ENCODE measurements around the gene C21orf58.

The C21orf58 gene

GRCh38 chr21:46354518-46354917 lies 30.8 kb upstream of the C21orf58 start:
- DNase-seq = no peak
- intact Hi-C loops (cut with DNase I) = no loop called here

GRCh38 chr21:46354046-46354445 lies 30.4 kb upstream of the C21orf58 start:
- DNase-seq = peak in 3 of 10 donors; percentile 10 to 65 (median 59)
- intact Hi-C loops (cut with DNase I) = no loop called here

- intact Hi-C loops (cut with DNase I) = no loop called here
- DNase-seq = peak in 2 of 10 donors; percentile 18 to 74
Measured at GRCh38 chr21:46352913-46353312, 29.2 kb upstream of the C21orf58 start.

GRCh38 chr21:46352164-46352515 lies 28.5 kb upstream of the C21orf58 start:
- DNase-seq = peak in 1 of 10 donors; percentile 20
- intact Hi-C loops (cut with DNase I) = no loop called here

- peak in 2 of 10 donors; percentile 37 to 73 for DNase-seq
- intact Hi-C loops (cut with DNase I) = no loop called here
Measured at GRCh38 chr21:46351476-46352163, 27.9 kb upstream of the C21orf58 start.

GRCh38 chr21:46350981-46351380 lies 27.3 kb upstream of the C21orf58 start:
- intact Hi-C loops (cut with DNase I) = no loop called here
- DNase-seq = peak in 2 of 10 donors; percentile 15 to 56

GRCh38 chr21:46350571-46350970 lies 26.9 kb upstream of the C21orf58 start:
- peak in 1 of 10 donors; percentile 47 for DNase-seq
- intact Hi-C loops (cut with DNase I) = no loop called here

- intact Hi-C loops (cut with DNase I) = no loop called here
- peak in 1 of 10 donors; percentile 27 for DNase-seq
Measured at GRCh38 chr21:46349134-46349760, 25.6 kb upstream of the C21orf58 start.

GRCh38 chr21:46347791-46348381 lies 24.2 kb upstream of the C21orf58 start:
- peak in 3 of 10 donors; percentile 24 to 72 (median 72) for DNase-seq
- intact Hi-C loops (cut with DNase I) = no loop called here

GRCh38 chr21:46347203-46347550 lies 23.5 kb upstream of the C21orf58 start:
- DNase-seq = peak in 3 of 10 donors; percentile 15 to 48 (median 30)
- intact Hi-C loops (cut with DNase I) = no loop called here

GRCh38 chr21:46346296-46347202 lies 22.9 kb upstream of the C21orf58 start:
- DNase-seq = peak in 3 of 10 donors; percentile 64 to 76 (median 67)
- intact Hi-C loops (cut with DNase I) = no loop called here

- intact Hi-C loops (cut with DNase I) = no loop called here
- peak in 2 of 10 donors; percentile 52 to 55 for DNase-seq
Measured at GRCh38 chr21:46345861-46346260, 22.2 kb upstream of the C21orf58 start.

GRCh38 chr21:46344219-46344915 lies 20.7 kb upstream of the C21orf58 start:
- peak in 3 of 10 donors; percentile 59 to 72 (median 67) for DNase-seq
- intact Hi-C loops (cut with DNase I) = no loop called here

- peak in 3 of 10 donors; percentile 63 to 75 (median 68) for DNase-seq
Measured at GRCh38 chr21:46340998-46341397, 17.3 kb upstream of the C21orf58 start.

GRCh38 chr21:46336603-46337002 lies 12.9 kb upstream of the C21orf58 start:
- intact Hi-C loops (cut with DNase I) = no loop called here
- DNase-seq = no peak

More at GRCh38 chr21:46340998-46341397, 17.3 kb upstream of the C21orf58 start:
- intact Hi-C loops (cut with DNase I) = no loop called here

- intact Hi-C loops (cut with DNase I) = no loop called here
- DNase-seq = peak in 1 of 10 donors; percentile 62
Measured at GRCh38 chr21:46334351-46335140, 10.9 kb upstream of the C21orf58 start.

GRCh38 chr21:46329796-46330195 lies 6.1 kb upstream of the C21orf58 start:
- DNase-seq = no peak
- intact Hi-C loops (cut with DNase I) = loop anchor here (10.0 kb wide), 2 partner anchors 125 to 185 kb away; partner anchors contain the start of gene DIP2A

GRCh38 chr21:46328151-46328550 lies 4.5 kb upstream of the C21orf58 start:
- intact Hi-C loops (cut with DNase I) = loop anchor here (10.0 kb wide), 2 partner anchors 127 to 183 kb away; partner anchors contain the start of gene DIP2A
- DNase-seq = peak in 1 of 10 donors; percentile 55

GRCh38 chr21:46327711-46328110 lies 4.0 kb upstream of the C21orf58 start:
- DNase-seq = peak in 1 of 10 donors; percentile 62
- intact Hi-C loops (cut with DNase I) = loop anchor here (10.0 kb wide), 2 partner anchors 127 to 183 kb away; partner anchors contain the start of gene DIP2A

Data from posterior cingulate gyrus (tissue), 11 donors.